ENCODE measurements around the gene CLIP2. TPM values are rescaled to one million over a fixed set of nuclear protein-coding genes. Genes with fewer than 3 reads are reported as not detected.

The CLIP2 gene
- total RNA-seq, 1 experiment from 2014 or later = 21.6 TPM

DNA sequence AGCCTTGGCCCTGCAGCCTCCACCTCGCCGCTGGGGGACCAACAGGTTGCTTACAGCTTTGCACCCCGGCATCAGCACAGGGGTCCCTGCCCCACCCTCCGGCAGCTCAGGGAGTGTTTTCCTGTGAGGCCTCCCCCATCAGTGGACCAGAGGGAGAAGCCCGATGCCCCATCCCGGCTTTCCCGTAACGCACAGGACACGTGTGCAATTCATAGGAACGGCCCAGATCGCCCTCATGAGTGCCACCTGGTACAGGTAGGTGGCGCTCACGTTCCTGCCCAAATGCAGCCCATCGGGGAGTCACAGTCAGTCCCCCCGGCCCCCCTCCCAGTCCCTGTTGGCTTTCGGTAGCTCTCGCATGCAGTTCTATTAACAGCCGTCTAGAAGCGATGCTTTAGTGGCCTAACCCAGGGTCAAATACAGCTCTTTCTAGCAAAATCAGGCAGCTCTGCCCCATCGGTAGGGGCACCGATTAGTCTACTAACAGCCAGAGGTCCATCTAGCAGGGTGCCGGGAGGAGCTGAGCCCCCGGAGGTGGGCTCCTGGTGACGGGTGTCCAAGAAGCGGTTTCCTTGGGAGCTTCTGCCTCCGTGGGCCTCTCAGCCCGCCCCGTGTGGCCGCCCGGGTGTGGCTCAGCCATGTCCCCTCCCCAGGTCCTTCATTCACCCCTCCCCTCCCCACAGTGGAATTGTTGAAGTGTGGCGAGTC is 116.1 kb downstream of the CLIP2 start:
- no peak overlapping the region for H3K14ac ChIP-seq (ENCODE audit: insufficient read depth, low read length)
- Mint-ChIP-seq H3K9me3 (no peaks in the 10 kb centered on the region; a peak in 1 of 5 replicates), H3K27me3 (ENCODE audit: low read depth) (peaks cover 7% of the 10 kb centered on the region), H3K4me3 (peak overlapping the region in 1 of 2 experiments; percentile 39; a peak in 1 of 5 replicates), H3K27ac (peak overlapping the region in 1 of 3 experiments; percentile 44; a peak in 1 of 7 replicates), H3K4me1 (peaks cover 5 to 15% of the 10 kb centered on the region in 2 experiments), H3K36me3 (ENCODE audit: insufficient read depth in 1 of 3, low read depth in 3 of 3) (peaks cover 6 to 12% (median 9%) of the 10 kb centered on the region in 3 experiments; a peak in 6 of 7 replicates)
- H2BK120ac ChIP-seq (ENCODE audit: low read depth, low read length, poor library complexity, severe bottlenecking) = no peak overlapping the region
- no peak overlapping the region for H2AFZ ChIP-seq (ENCODE audit: low read length)
- H3K27me3 ChIP-seq (ENCODE audit: insufficient read depth, low read length) = no peaks in the 10 kb centered on the region
- H3K18ac ChIP-seq (ENCODE audit: insufficient read length, low read depth, low read length) = no peak overlapping the region
- no peak overlapping the region for H4K91ac ChIP-seq (ENCODE audit: insufficient read length, low read depth, low read length)
- H3K23ac ChIP-seq (ENCODE audit: insufficient read length, low read depth, low read length) = no peak overlapping the region
- H3K79me2 ChIP-seq (ENCODE audit: insufficient read depth, low read length) = no peaks in the 10 kb centered on the region
- H4K5ac ChIP-seq (ENCODE audit: insufficient read length, low read depth, low read length) = no peak overlapping the region
- no peaks in the 10 kb centered on the region for H3K4me1 ChIP-seq (ENCODE audit: insufficient read depth, low read length)
- no peak overlapping the region for H3K4ac ChIP-seq (ENCODE audit: low read depth, low read length)
- no peak overlapping the region for H3K9ac ChIP-seq (ENCODE audit: extremely low read depth, insufficient read length, low read length)
- TF ChIP-seq, protein P1, sequence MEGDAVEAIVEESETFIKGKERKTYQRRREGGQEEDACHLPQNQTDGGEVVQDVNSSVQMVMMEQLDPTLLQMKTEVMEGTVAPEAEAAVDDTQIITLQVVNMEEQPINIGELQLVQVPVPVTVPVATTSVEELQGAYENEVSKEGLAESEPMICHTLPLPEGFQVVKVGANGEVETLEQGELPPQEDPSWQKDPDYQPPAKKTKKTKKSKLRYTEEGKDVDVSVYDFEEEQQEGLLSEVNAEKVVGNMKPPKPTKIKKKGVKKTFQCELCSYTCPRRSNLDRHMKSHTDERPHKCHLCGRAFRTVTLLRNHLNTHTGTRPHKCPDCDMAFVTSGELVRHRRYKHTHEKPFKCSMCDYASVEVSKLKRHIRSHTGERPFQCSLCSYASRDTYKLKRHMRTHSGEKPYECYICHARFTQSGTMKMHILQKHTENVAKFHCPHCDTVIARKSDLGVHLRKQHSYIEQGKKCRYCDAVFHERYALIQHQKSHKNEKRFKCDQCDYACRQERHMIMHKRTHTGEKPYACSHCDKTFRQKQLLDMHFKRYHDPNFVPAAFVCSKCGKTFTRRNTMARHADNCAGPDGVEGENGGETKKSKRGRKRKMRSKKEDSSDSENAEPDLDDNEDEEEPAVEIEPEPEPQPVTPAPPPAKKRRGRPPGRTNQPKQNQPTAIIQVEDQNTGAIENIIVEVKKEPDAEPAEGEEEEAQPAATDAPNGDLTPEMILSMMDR (conservative IDR thresholded peaks at IDR 0.05) = peak; percentile 85
- no peak overlapping the region for H2BK20ac ChIP-seq (ENCODE audit: low read depth, low read length, poor library complexity, severe bottlenecking)
- H4K8ac ChIP-seq (replicated peaks; ENCODE audit: insufficient read length, low read depth, low read length) = no peak overlapping the region
- H2BK5ac ChIP-seq (ENCODE audit: insufficient read length, low read length) = no peak overlapping the region
- peak; percentile 88 for DNase-seq
- H3K27ac ChIP-seq (ENCODE audit: insufficient read length, low read depth, low read length) = no peak overlapping the region
- no peak overlapping the region for H3K4me2 ChIP-seq (ENCODE audit: insufficient read depth, insufficient read length, low read length)
- no peaks in the 10 kb centered on the region for H3K79me1 ChIP-seq (ENCODE audit: insufficient read depth, low read depth, low read length, poor library complexity, severe bottlenecking)
- no peak overlapping the region for H2BK12ac ChIP-seq (ENCODE audit: insufficient read length, low read depth, low read length)
- no peak overlapping the region for H2BK15ac ChIP-seq (ENCODE audit: low read depth, low read length)
- no peaks in the 10 kb centered on the region for H4K20me1 ChIP-seq (ENCODE audit: control insufficient read depth, insufficient read depth, insufficient read length)
- no peak overlapping the region for H3K56ac ChIP-seq (ENCODE audit: insufficient read length, low read depth, low read length)
- no peaks in the 10 kb centered on the region for H3K23me2 ChIP-seq (ENCODE audit: insufficient read length, low read depth, low read length, poor library complexity, severe bottlenecking)
- no peaks in the 10 kb centered on the region for H3K9me3 ChIP-seq (ENCODE audit: control insufficient read depth, low read depth, low read length)
- no CpG with 5 or more reads among the region's 31 CpGs for WGBS (ENCODE audit: extremely low coverage, insufficient read length, low lambda C conversion rate)
- H2AK5ac ChIP-seq (ENCODE audit: insufficient read length, low read length) = no peak overlapping the region
- no peak overlapping the region for H3T11ph ChIP-seq (ENCODE audit: low read length)

Measured in H9 (cell line).